ENCODE data around the gene LCN12. TPM values are rescaled to one million over a fixed set of nuclear protein-coding genes. Genes with fewer than 3 reads are reported as not detected.

The LCN12 gene
- total RNA-seq, 1 experiment from 2014 or later = 2.1 TPM

DNA sequence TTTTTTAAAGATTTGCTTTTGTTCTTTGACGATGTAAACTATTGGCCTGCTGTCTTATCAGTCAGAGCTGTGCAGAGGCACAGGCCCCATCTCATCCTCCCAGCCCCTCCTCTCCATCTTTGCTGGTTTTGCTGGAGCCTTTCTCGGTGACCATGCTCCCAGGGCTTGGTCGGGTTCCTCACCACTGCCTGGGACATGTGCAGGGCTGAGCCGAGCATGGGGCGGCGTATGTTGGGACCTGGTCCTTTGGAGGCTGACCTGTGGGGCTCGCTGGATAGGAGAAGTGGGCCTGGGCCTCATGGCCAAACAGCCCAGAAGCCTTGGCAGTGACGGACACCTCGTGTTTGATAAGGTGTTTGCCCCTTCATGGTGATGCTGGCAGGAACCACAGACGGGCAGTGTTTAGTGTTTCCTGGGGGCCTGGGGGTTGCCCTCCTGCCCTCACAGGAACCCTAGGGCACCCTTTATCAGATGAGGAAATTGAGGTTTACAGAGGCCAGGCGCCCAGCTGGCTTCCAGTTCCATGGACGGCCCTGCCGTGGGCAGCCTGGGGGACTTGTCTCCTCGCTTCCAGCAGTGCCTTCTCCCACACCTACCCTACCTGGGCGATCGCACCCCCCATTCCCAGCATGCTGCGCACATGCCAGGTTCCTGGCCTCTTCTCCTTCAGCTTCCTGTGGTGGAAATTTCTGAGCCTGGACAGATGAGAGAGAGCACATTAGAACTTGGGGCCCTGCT is 38.2 kb upstream of the LCN12 start:
- H3K4ac ChIP-seq (ENCODE audit: low read depth, low read length) = no peak overlapping the region
- H3K14ac ChIP-seq (ENCODE audit: insufficient read depth, low read length) = no peak overlapping the region
- no peak overlapping the region for H2BK20ac ChIP-seq (ENCODE audit: low read depth, low read length, poor library complexity, severe bottlenecking)
- WGBS (ENCODE audit: extremely low coverage, insufficient read length, low lambda C conversion rate) = no CpG with 5 or more reads among the region's 17 CpGs
- Mint-ChIP-seq H3K4me3 (no peak overlapping the region), H3K27ac (peak overlapping the region in 2 of 3 experiments; percentile 52 to 86; a peak in 2 of 7 replicates), H3K27me3 (ENCODE audit: low read depth) (no peaks in the 10 kb centered on the region), H3K9me3 (no peaks in the 10 kb centered on the region), H3K36me3 (ENCODE audit: insufficient read depth in 1 of 3, low read depth in 3 of 3) (peaks cover 25 to 61% (median 51%) of the 10 kb centered on the region in 3 experiments; a peak in 6 of 7 replicates), H3K4me1 (no peaks in the 10 kb centered on the region)
- H3K18ac ChIP-seq (ENCODE audit: insufficient read length, low read depth, low read length) = no peak overlapping the region
- no peak overlapping the region for H3T11ph ChIP-seq (ENCODE audit: low read length)
- H3K23me2 ChIP-seq (ENCODE audit: insufficient read length, low read depth, low read length, poor library complexity, severe bottlenecking) = no peaks in the 10 kb centered on the region
- no peak overlapping the region for H4K5ac ChIP-seq (ENCODE audit: insufficient read length, low read depth, low read length)
- no peak overlapping the region for H3K9ac ChIP-seq (ENCODE audit: extremely low read depth, insufficient read length, low read length)
- no peak overlapping the region for H2BK5ac ChIP-seq (ENCODE audit: insufficient read length, low read length)
- H4K8ac ChIP-seq (replicated peaks; ENCODE audit: insufficient read length, low read depth, low read length) = no peak overlapping the region
- no peaks in the 10 kb centered on the region for H3K27me3 ChIP-seq (ENCODE audit: insufficient read depth, low read length)
- no peak overlapping the region for H2AK5ac ChIP-seq (ENCODE audit: insufficient read length, low read length)
- H2AFZ ChIP-seq (ENCODE audit: low read length) = no peak overlapping the region
- H2BK120ac ChIP-seq (ENCODE audit: low read depth, low read length, poor library complexity, severe bottlenecking) = no peak overlapping the region
- no peak overlapping the region for H4K91ac ChIP-seq (ENCODE audit: insufficient read length, low read depth, low read length)
- H2BK12ac ChIP-seq (ENCODE audit: insufficient read length, low read depth, low read length) = no peak overlapping the region
- no peak overlapping the region for H3K27ac ChIP-seq (ENCODE audit: insufficient read length, low read depth, low read length)
- TF ChIP-seq, protein P1, sequence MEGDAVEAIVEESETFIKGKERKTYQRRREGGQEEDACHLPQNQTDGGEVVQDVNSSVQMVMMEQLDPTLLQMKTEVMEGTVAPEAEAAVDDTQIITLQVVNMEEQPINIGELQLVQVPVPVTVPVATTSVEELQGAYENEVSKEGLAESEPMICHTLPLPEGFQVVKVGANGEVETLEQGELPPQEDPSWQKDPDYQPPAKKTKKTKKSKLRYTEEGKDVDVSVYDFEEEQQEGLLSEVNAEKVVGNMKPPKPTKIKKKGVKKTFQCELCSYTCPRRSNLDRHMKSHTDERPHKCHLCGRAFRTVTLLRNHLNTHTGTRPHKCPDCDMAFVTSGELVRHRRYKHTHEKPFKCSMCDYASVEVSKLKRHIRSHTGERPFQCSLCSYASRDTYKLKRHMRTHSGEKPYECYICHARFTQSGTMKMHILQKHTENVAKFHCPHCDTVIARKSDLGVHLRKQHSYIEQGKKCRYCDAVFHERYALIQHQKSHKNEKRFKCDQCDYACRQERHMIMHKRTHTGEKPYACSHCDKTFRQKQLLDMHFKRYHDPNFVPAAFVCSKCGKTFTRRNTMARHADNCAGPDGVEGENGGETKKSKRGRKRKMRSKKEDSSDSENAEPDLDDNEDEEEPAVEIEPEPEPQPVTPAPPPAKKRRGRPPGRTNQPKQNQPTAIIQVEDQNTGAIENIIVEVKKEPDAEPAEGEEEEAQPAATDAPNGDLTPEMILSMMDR (conservative IDR thresholded peaks at IDR 0.05) = no peak
- H2BK15ac ChIP-seq (ENCODE audit: low read depth, low read length) = no peak overlapping the region
- no peaks in the 10 kb centered on the region for H4K20me1 ChIP-seq (ENCODE audit: control insufficient read depth, insufficient read depth, insufficient read length)
- H3K79me1 ChIP-seq (ENCODE audit: insufficient read depth, low read depth, low read length, poor library complexity, severe bottlenecking) = peaks cover 3% of the 10 kb centered on the region
- H3K9me3 ChIP-seq (ENCODE audit: control insufficient read depth, low read depth, low read length) = no peaks in the 10 kb centered on the region
- H3K56ac ChIP-seq (ENCODE audit: insufficient read length, low read depth, low read length) = no peak overlapping the region
- no peaks in the 10 kb centered on the region for H3K79me2 ChIP-seq (ENCODE audit: insufficient read depth, low read length)
- peak; percentile 21 for DNase-seq
- no peaks in the 10 kb centered on the region for H3K4me1 ChIP-seq (ENCODE audit: insufficient read depth, low read length)
- H3K4me2 ChIP-seq (ENCODE audit: insufficient read depth, insufficient read length, low read length) = no peak overlapping the region
- H3K23ac ChIP-seq (ENCODE audit: insufficient read length, low read depth, low read length) = no peak overlapping the region
